Inflammatory macrophage (primary cell): ENCODE measurements around the gene KRIT1.
"Not testable (repeated sequence)": the region's sequence is repeated elsewhere in the genome, so short reads cannot be mapped to it uniquely, and the experiment has no call there.

Experiments used
- DNase-seq, 2 donors: peaks; one replicate each; pipeline ENCODE4 v3.0.0-alpha.2; 2020 to 2022
- total RNA-seq, 18 experiments: gene quantifications; one replicate each; lab custom pipeline; 2026; ENCODE audit warnings: mixed read lengths in 6 of 18, inconsistent platforms in 2 of 18; lab: John Stamatoyannopoulos, UW

The KRIT1 gene
- total RNA-seq, result 7.0 to 23.6 (median 12.5) reads per million in 18 experiments

DNA sequence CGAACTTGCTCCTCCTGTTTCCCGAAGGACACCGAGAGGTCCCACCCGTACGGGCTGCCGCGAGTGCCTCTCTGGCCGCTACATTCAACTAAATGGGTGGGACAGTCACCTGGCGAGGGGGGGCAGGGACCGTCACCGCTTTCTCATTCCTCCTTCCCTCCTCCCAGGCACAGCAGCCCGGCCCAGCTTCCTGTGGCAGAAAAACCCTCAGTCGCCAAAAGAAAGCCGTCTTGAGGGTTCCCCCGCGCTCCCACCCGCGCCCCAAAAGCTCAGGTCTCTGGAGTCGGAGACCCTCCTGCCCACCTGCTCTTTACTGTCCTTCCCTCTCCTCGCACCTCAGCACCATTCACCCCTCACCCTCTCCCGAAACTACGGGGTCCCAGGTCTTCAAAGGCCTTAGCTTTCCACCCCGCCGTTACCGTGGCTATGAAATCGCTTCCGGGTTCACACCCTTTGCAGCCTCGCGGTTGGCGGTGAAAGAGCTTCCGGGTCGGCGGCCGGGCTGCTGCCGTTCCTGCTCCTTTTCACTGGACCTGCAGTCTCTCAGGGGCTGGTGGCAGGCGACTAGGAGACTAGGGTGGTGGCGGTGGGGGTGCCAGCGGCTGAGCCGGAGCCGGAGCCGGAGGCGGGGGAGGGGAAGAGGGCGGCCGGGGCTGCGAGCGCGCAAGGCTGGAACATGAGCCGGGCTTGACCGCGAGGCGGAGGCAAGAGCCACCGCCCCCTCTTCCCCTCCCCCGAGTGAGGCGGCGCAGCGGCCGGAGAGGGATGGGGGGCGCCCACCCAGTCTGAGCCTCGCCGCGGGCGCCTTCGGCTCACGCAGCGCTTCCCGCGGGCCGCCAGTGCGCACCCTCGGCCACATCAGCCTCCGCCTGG is at the start of gene KRIT1, which contains the start of gene ANKIB1:
Gene KRIT1 (minus strand): TSS at position 428 of the 873 bp plus-strand sequence. CDS start 3,779 bp downstream, outside the sequence.
Gene ANKIB1 (plus strand): TSS at position 488 of the 873 bp plus-strand sequence. CDS start 49,005 bp downstream, outside the sequence.
- peak; percentile 76 to 83 for DNase-seq

DNA sequence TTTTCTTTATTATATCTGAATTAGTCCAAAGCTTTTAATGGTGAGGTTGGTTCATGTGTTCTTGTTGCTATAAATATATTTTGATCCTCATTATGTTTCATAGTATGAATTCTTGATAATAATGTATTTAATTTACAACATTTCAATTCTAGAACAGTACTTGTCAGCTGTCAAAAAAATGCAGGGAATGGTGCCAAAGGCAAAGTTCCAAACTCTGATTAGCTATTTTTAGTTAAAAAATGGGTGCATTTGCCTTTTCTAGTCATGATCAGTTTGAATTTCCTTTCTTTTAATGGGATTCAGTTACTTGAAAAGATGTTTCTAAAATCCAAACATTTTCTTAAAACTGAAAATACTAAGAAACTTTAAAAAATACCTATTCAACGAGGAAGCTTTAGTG is 49.7 kb upstream of the KRIT1 start:
- no peak for DNase-seq

DNA sequence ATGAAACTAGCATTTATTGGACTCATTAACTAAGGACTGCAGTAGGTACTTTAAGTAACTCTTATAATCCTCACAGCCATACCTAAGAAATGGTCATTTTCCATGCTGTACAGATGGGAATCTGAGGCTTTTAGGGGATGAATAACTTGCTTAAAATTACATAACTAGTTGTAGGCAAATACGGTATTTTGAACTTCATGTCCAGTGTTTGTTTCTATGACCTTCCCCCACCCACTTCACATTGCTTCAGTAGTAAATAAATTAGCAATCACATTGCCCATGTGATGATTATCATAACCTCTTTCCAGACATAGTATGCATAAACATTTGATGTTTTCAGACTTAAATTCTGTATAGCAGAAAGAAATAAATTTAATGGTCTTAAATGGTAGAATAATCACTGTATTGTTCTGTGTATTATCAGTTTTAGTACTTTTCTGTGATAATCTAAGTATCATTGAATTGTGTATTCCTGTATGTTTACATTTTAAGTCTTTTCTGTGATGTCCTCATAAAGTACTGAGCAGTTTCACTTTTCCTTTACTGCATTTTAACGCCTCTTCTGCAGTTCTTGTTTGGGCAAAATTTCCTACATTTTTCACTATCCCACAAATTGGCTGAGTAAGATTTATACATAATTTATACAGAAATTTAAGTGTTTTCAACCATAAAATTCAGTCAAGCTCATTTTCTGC is 48.3 kb upstream of the KRIT1 start:
- no peak for DNase-seq

DNA sequence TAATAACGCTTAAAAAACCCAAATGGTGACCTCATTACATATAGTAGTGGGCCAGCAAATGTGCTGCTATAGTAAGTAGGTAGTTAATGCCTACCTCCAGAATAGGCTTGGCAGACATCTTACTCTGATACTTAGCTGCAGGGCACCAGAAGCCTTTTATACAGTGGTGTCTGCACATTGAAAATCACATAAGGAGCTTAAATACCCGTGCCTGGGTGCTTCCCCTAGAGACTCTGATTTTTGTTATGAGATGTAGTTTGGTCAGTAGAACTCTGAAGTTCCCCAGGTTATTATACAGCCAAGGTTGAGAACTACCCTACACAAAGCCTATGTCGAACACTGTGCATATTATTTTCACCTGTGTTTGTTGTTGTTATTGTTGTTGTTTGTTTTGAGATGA is 47.3 kb upstream of the KRIT1 start:
- no peak for DNase-seq

DNA sequence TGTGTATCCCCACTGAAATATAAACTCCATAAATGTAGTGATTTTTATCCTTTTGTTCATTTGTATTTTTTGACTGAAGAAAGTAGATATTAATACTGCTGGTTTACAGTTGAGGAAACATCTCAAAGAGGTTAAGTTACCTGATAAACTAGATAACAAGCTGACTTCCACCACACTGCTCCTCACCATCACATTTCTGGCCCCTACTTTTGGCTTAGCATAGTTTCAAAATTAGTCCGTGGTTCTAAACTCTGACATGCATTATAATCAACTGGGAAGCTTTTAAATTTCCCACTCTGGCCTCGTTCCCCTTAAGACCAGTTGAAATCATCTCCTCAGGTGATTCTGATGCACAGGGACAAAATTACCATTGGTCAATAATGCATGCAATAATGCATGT is 43.6 kb upstream of the KRIT1 start:
- DNase-seq, result no peak

DNA sequence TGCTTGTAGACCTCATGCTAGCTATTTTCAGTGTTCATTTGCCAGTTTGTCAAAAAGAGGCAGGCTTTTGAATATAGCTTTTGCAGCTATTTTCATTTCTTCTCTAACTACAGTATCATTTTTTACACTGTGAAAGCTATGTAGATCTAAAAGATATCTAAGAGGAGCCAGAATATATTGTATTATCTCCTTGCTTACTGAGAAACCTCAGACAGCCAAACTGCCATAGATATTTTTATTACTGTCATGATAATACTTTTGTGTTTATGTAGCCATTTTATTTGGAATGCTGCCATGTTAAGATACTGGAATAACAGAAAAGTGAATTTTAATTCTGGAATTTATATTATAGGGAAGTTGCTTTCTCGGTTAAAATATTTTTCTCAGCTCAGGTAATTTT is 37.2 kb upstream of the KRIT1 start:
- DNase-seq, result no peak

DNA sequence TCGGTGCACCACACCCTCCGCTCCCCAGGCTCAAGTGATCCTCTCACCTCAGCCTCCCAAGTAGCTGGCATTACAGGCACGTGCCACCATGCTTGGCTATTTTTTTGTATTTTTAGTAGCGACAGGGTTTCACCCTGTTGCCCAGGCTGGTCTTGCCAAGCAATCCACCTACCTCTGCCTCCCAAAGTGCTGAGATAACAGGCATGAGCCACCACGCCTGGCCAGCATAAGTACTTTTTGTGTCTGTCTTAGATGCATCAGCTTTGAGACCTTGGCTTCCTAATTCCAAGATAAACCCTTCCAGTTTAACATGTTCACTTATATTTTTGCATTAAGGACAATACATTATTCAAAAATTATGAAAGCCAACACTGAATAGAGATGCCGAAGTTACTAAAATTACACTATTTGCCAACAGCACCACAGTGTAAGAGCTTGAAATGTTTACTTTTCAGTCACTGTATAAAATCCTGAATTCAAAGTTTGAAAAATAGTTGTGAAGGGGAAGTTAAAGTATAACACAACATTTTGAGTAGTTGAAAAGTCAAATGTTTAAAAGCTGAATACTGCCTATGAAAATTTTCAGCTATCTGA is 36.6 kb upstream of the KRIT1 start:
- no peak for DNase-seq

DNA sequence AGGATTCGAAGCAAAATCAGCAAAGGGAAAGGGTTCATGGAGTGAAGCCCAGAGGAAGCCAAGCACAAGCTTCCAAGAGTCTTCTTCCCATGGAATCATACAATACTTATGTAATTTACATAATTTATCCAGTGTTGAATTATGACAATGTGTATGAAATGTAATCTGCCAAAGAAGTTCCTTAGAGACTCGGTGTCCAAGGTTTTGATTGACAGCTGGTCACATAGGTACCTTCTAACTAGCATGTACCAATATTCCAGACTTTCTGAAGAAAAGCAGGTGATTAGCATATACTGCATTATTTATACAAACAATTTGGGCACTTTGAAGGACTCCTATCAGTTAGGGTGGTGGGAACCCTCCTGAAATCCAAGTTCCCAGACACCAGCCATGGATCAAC is 35.3 kb upstream of the KRIT1 start:
- no peak for DNase-seq

DNA sequence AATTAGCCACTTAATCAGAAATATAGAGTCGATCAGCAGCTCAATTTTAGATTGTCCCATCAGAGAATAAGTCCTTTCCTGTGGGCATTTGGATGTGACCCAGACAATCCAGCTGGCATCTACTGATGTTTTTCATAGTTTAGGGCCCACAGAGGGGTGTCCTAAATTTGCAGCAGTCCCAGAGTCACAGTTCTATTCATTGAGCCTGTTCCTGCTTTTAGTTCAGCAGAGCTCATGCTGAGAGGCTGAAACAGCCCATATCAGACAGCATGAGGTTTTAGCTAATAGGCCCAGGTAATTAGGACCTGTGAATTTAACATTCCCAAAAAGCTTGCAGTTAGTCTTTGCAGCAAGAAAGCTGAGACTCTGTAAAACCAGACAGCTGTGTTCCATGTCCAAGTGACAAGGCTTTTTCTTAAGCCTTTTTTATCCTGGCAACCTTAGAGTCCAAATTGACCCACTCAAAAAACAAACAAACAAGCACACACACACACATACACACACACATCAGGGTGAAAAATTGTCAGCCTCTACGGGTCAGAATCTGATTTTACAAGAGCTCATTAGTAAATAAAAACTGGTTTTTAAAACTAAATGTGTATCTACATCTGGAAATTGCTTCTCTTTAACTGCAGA is 33.8 kb upstream of the KRIT1 start:
- DNase-seq, result no peak

DNA sequence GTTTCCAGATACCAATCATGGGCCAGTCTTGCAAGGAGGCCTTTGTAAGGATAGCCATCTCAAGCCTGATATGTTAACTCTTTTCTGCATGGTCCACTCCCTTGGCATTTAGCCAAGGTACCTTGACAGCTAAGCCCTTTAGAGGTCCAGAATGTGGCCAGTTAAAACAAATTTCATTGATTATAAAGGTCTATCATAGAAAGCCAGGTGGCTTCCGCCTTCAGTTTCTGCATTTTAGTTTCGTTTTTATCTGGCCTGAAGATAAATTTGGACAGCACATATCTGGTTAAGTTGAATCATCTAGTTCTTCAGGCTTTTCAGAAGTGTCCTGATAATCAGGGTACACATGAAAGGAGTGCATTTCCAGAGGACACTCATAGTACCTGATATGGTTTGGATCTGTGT is 30.7 kb upstream of the KRIT1 start:
- no peak for DNase-seq

DNA sequence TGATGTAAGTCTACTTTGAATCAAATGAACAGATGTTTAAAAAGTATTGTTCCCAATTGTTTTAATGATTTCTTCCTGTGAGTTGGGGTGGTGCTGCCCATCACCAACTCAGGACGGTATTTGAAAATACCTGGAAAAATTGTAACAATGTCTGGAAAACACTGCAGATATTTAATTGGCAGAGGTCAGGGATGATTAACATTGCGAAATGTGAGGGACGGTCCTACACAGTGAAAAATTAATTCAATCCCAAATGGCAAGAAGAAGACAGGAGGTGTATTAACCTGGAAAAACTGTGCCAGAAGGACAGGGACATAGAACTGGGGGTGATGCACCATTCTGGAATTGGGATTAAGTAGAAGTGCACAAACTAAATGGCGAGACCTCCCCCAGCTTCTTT is 29.6 kb upstream of the KRIT1 start:
- DNase-seq, result no peak

DNA sequence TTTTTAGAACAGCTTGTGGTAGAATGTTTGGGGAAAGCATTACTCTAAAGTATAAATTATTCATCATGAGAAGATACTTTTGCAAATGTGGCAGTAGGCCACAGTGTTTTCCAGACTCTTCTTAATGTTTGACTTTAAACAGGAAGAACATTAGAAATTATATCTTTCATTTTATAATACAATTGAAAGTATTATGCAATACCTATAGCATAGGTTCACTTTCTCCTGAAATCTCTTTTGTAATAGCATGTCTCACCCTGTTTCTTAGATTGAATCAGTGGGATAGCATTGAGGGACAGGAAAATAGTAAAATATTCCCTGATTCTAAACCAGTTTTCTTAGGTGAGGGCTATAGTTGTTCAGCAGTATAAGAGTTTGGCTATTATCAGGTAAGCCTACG is 23.2 kb upstream of the KRIT1 start:
- DNase-seq, result no peak

DNA sequence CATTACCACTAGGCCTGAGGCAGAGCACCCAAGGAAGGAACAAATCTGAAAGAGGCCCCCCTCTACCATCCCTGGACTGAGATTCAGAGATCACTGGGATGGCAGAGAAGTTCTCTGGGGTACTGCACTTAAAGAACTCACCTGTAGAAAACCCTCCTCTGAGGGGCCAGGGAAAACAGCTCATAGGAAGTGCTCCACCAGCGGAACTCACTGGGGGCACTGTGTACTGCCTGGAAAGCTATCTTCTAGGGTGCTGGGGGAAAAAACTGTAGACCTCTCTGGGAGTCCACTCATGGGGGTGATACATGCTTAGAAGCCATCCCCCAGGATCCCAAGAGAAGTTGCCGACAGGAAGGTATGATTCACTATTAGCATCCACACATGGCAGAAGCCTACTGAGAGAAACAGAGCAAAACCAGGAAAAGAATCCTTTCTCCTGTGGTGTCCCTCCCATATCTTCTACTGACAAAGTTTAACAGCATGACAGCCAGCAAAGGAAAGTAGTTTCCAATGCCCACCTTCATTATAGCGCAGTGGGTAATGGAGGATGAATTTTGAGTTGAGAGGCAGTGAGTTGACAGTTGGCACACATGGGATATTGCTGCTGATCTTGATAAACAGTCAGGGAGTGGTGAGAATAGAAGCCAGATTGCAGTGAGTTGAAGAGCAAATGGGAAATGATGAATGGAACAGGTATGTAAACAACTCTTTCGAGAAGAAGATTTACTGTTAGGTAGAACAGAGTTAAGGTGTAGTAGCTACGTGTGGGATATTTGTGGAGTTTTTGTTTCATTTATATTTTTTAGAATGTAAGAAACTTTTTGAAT is 20.9 kb upstream of the KRIT1 start:
- no peak for DNase-seq

DNA sequence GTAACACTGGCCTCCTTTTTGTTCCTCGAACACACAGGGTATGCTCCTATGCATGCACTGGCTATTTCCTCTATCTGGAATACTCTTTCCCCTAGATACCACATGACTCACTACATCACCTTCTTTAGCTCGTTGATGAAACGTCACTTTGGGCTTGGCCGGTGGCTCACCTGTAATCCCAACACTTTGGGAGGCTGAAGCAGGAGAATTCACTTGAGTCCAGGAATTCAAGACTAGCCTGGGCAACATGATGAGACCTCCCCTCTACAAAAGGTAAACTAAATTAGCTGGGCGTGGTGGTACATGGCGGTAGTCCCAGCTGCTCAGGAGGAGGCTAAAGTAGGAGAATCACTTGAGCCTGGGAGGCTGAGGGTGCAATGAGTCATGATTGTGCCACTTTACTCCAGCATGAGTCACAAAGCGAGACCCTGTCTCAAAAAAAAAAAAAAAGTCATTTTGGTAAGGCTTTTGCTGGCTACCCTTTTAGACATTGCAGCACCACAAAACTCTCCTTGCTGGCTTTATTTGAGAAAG is 14.6 kb upstream of the KRIT1 start:
- no peak for DNase-seq

DNA sequence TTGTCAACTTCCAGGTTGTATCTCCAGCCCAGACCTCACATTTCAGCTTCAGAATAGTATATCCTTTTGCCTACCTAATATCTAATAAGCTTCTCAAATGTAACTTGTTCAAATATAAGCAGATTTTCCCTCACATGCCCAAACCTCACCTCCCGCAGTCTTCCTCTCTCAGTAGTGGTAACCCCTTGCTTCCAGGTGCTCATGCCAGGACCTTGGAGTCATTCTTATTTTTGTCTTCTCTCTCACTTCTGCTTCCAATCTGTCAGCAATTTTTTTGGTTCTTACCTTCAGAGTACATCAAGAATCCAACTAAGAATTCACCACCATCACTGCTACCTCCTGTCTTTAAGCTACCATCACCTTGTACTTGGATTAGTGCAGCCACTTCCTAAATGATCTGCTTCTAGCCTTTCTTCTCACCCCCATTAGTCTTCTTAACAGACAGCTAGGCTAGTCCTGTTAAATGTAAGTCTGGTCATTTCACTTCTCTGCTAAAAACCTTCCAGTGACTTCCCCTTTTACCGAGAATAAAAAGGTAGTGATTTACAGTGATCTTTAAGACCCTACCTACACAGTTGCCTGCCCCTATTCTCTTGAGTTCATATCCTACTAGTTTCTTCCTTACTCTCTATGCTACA is 14.0 kb upstream of the KRIT1 start:
- no peak for DNase-seq

DNA sequence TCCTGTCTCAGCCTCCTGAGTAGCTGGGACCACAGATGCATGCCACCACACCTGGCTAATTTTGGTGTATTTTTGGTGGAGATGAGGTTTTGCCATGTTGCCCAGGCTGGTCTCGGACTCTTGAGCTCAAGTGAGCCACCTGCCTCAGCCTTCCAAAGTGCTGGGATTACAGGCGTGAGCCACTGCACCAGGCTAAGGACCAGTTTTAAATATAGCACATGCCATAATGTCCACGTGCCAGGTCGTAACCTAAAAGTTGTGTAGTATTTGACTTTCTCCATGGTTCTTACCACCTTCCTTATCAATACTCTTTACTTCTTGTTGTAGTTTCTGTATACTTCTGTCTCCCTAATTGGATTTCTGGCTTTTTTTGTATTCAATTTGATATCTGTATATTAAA is 13.3 kb upstream of the KRIT1 start:
- DNase-seq, result no peak

DNA sequence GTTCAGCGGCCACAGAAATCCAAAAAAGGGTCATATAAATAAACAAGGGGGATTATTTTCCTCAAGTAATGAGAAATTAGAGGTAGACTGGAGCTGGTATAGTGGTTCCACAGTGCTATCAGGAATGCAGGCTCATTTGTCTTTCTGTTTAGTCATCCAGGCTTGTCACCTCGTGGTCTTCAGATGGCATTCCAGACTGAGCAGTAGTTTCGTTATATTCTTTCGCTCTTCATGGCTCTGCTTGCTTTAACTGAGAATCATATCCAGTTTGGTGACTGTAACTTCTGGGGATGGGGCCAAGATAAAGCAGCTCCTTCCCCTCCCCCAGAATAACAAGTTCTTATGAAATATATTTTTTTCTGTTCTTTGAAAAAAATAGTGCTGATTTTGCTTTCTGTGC is 9.6 kb upstream of the KRIT1 start:
- no peak for DNase-seq

DNA sequence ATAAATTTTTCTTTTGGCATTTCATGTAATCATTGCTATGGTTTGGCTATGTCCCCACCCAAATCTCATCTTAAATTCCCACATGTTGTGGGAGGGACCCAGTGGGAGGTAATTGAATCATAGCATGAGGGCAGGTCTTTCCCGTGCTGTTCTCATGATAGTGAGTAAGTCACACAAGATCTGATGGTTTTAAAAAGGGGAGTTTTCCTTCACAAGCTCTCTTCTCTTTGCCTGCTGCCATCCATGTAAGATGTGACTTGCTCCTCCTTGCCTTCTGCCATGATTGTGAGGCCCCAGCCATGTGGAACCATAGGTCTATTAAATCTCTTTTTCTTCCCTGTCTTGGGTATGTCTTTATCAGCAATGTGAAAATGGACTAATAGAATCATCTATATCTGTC is 9.1 kb upstream of the KRIT1 start:
- DNase-seq, result not testable (repeated sequence)

DNA sequence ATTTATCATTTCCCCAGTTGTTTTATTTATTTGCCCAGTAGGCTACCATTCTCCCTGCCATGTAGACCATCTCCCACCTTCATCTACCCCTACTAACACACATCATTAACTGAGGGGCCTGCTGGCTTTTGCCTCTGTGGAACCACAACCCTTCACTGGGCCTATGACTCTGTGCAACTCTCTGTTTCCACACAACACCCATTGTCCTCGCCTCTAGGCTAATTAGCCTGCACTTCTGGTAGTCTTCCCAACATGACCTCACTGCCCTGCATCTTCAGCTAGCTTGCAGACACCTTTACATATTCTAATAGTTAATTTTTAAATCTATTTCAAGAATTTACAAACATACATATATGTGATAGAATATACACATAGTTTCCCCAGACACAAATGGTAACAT is 7.5 kb upstream of the KRIT1 start:
- DNase-seq, result no peak

DNA sequence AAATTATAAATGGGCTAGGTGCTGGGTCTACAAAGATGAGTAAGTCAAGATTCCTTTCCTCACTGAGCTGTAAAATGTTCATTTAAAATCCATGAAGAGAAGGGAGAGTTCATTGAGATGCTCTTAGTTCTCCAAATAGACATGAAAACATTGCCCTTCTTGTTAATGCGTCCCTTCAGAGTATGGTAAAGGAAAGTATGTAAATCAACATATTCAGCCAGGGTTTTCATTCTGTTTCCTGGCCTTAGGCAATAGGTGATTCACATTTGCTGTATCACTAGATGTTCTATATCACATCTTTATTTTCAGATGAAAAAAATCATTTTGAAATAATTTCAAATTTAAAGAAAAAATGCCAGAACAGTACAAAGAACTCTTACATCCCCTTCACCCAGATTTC is 5.5 kb upstream of the KRIT1 start:
- no peak for DNase-seq

DNA sequence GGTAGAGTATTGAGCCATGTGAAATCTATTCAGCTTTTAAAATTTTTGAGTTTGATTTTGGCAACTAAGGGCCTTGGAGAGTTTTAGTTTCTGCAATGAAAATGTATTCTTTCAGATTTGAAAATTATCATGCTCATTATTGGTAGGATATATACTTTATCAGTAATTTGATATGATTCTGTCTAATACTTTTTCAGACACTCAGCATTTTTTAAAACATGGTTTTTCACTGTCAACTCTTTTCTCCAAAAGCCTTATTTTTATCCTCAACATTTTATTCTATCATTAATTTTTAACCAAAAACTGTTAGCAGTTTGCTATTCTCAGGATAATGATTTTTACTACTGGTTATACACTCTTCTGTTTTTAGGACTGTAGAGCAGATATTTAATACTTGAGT is 4.9 kb upstream of the KRIT1 start:
- no peak for DNase-seq
